IMR-90 (cell line): ENCODE measurements around the gene ADARB2. TPM values are rescaled to one million over a fixed set of nuclear protein-coding genes. Genes with fewer than 3 reads are reported as not detected.

Experiments used
- ATAC-seq: fragments of 200-7000 bp; cut with Tn5 transposase; 2 replicates; pipeline ENCODE4 v1.9.1; 2020; ENCODE audit warnings: low read depth, mild to moderate bottlenecking, moderate library complexity
- BruUV-seq: library from RNA; stranded (reverse); fragments of 400-500 nt; replicated peaks from 2 replicates; lab custom pipeline; 2021; lab: Mats Ljungman, UMichigan
- CTCF ChIA-PET: fragments of 300-600 bp; formaldehyde crosslinking; extraction: SDS; loops from one replicate; lab custom pipeline; 2021; ENCODE audit warnings: antibody characterized with exemption; lab: Yijun Ruan, JAX
- POLR2A ChIA-PET: fragments of 300-600 bp; sonication (Branson Sonifier 250); formaldehyde crosslinking; loops from one replicate; lab custom pipeline; 2022; ENCODE audit warnings: antibody characterized with exemption; ENCODE audit not compliant: unreplicated experiment; lab: Charles Lee
- DNase-seq: peaks from one replicate; pipeline ENCODE4 v3.0.0; 2013
- H2AFZ ChIP-seq: replicated peaks from 2 replicates; pipeline ENCODE3; 2013; ENCODE audit warnings: low read length, mild to moderate bottlenecking; ENCODE audit not compliant: poor library complexity
- H2AK5ac ChIP-seq: 2 replicates; pipeline ENCODE4 v1.6.1; 2013; ENCODE audit warnings: low read depth, low read length, inconsistent platforms
- H2AK9ac ChIP-seq: replicated peaks from 2 replicates; pipeline ENCODE3; 2013; ENCODE audit warnings: mild to moderate bottlenecking, low read depth, low read length, moderate library complexity; ENCODE audit not compliant: poor library complexity
- H2BK120ac ChIP-seq: 2 replicates; pipeline ENCODE4 v1.6.1; 2013; ENCODE audit warnings: low read depth, low read length, inconsistent platforms
- H2BK15ac ChIP-seq: 3 replicates; pipeline ENCODE4 v1.6.1; 2013; ENCODE audit warnings: low read depth, low read length, inconsistent platforms
- H2BK20ac ChIP-seq: 2 replicates; pipeline ENCODE4 v1.6.1; 2013; ENCODE audit warnings: low read depth, mild to moderate bottlenecking, inconsistent platforms, low read length, moderate library complexity
- H2BK5ac ChIP-seq: 2 replicates; pipeline ENCODE4 v1.6.1; 2013; ENCODE audit warnings: mild to moderate bottlenecking, low read depth, low read length, inconsistent platforms; ENCODE audit not compliant: poor library complexity, severe bottlenecking
- H3K14ac ChIP-seq: replicated peaks from 2 replicates; pipeline ENCODE4 v1.6.1; 2013; ENCODE audit warnings: low read depth, low read length, inconsistent platforms
- H3K18ac ChIP-seq: 2 replicates; pipeline ENCODE4 v1.6.1; 2013; ENCODE audit warnings: low read depth, low read length, control low read depth
- H3K23ac ChIP-seq: 2 replicates; pipeline ENCODE4 v1.6.1; 2013; ENCODE audit warnings: low read depth, low read length, inconsistent platforms
- H3K27ac ChIP-seq: 2 replicates; pipeline ENCODE4 v1.5.1; 2013; ENCODE audit warnings: mild to moderate bottlenecking, control low read depth, low read length; ENCODE audit not compliant: insufficient read depth
- H3K27me3 ChIP-seq: 2 replicates; pipeline ENCODE4 v1.6.1; 2013; ENCODE audit warnings: low read length; ENCODE audit not compliant: control insufficient read depth, insufficient read depth
- H3K36me3 ChIP-seq: 2 replicates; pipeline ENCODE4 v1.6.1; 2013; ENCODE audit warnings: low read length, mixed read lengths; ENCODE audit not compliant: control insufficient read depth, insufficient read depth
- H3K4ac ChIP-seq: 2 replicates; pipeline ENCODE4 v1.6.1; 2013; ENCODE audit warnings: low read depth, low read length, inconsistent platforms
- H3K4me1 ChIP-seq: 2 replicates; pipeline ENCODE4 v1.6.1; 2013; ENCODE audit warnings: low read length, mixed read lengths; ENCODE audit not compliant: control insufficient read depth, insufficient read depth
- H3K4me2 ChIP-seq: 2 replicates; pipeline ENCODE4 v1.6.1; 2013; ENCODE audit warnings: low read depth, mild to moderate bottlenecking, control low read depth, low read length, moderate library complexity
- H3K4me3 ChIP-seq: 2 replicates; pipeline ENCODE4 v1.5.1; 2013; ENCODE audit warnings: low read depth, mild to moderate bottlenecking, control low read depth, low read length, moderate library complexity; ENCODE audit not compliant: insufficient read depth
- H3K56ac ChIP-seq: 2 replicates; pipeline ENCODE4 v1.6.1; 2013; ENCODE audit warnings: low read length, inconsistent platforms; ENCODE audit not compliant: insufficient read depth; ENCODE audit errors: extremely low read depth
- H3K79me1 ChIP-seq, 2 experiments: 2 replicates each; pipeline ENCODE4 v1.6.1; 2013; ENCODE audit warnings: low read length in 2 of 2, inconsistent platforms in 1 of 2, low read depth in 1 of 2
- H3K9ac ChIP-seq: 2 replicates; pipeline ENCODE4 v1.6.1; 2013; ENCODE audit warnings: low read depth, low read length, control low read depth
- H3K9me1 ChIP-seq: 2 replicates; pipeline ENCODE4 v1.6.1; 2013; ENCODE audit warnings: low read length, inconsistent platforms; ENCODE audit not compliant: insufficient read depth
- H3K9me3 ChIP-seq: 2 replicates; pipeline ENCODE4 v1.6.1; 2013; ENCODE audit warnings: low read length; ENCODE audit not compliant: control insufficient read depth, insufficient read depth
- H4K20me1 ChIP-seq: 2 replicates; pipeline ENCODE4 v1.6.1; 2013; ENCODE audit warnings: low read length, inconsistent platforms; ENCODE audit not compliant: insufficient read depth
- H4K5ac ChIP-seq: 2 replicates; pipeline ENCODE4 v1.6.1; 2013; ENCODE audit warnings: mild to moderate bottlenecking, low read depth, low read length, control low read depth
- H4K8ac ChIP-seq, 2 experiments: 2 replicates each; pipeline ENCODE4 v1.6.1; 2013; ENCODE audit warnings: low read depth in 2 of 2, low read length in 2 of 2, control low read depth in 1 of 2, inconsistent platforms in 1 of 2
- H4K91ac ChIP-seq: 2 replicates; pipeline ENCODE4 v1.6.1; 2013; ENCODE audit warnings: low read depth, low read length, inconsistent platforms; ENCODE audit not compliant: insufficient read depth
- MAZ ChIP-seq: IDR thresholded peaks from 2 replicates; pipeline ENCODE4 v1.6.1; 2012; ENCODE audit warnings: low read depth, mild to moderate bottlenecking, low read length, improper control_type of control experiment, moderate library complexity, borderline replicate concordance
- WGBS, 2 experiments: methylation state at CpG; one replicate each; pipeline versions ENCODE4 v1.1.5 to v1.1.7; 2013; ENCODE audit warnings: missing lambda C conversion rate in 2 of 2; ENCODE audit not compliant: insufficient read length in 1 of 2; ENCODE audit errors: extremely low coverage in 2 of 2; 5-methylcytosine and 5-hydroxymethylcytosine counted together
- dilution Hi-C: fragments of 300-500 bp; cut with HindIII; formaldehyde crosslinking; loops from one replicate; pipeline ENCODE4 v1.14.3; 2018; ENCODE audit warnings: low sequenced_read_pairs; ENCODE audit not compliant: unreplicated experiment
- in situ Hi-C: fragments of 300-500 bp; cut with MboI; formaldehyde crosslinking; loops from 3 replicates; pipeline ENCODE4 v1.14.3; 2019; ENCODE audit warnings: low sequenced_read_pairs, inconsistent platforms, mixed read lengths
- intact Hi-C: fragments of 100-400 bp; cut with micrococcal nuclease; formaldehyde crosslinking; loops from 2 replicates; pipeline ENCODE4 v1.10.0; 2022
- polyA plus RNA-seq, 3 experiments: library from polyadenylated mRNA; depleted of rRNA; stranded (reverse); fragments of >200 nt; gene quantifications; 2 replicates each; pipeline ENCODE4 v1.2.3, GENCODE V29; 2012; ENCODE audit warnings: low replicate concordance in 1 of 3
- total RNA-seq: library from RNA; depleted of rRNA; stranded (reverse); fragments of >200 nt; gene quantifications from 2 replicates; pipeline ENCODE4 v1.2.3, GENCODE V29; 2012

ADARB2 gene
- total and polyA plus RNA-seq, 2 of the 4 experiments (the other 2 are of a cell fraction) = not detected

- H3K56ac ChIP-seq = no peak overlapping the region
- dilution Hi-C loops = no loop called here
These were observed 528.7 kb downstream of the ADARB2 start for GRCh38 chr10:1208366-1209311.

More at GRCh38 chr10:1208366-1209311, 528.7 kb downstream of the ADARB2 start:
- Histone ChIP-seq H3K4me3 (no peak overlapping the region), H3K4me2 (no peak overlapping the region), H3K18ac (no peak overlapping the region), H2BK120ac (no peak overlapping the region), H3K4me1 (no peaks in the 10 kb centered on the region), H2AFZ (no peak overlapping the region), H3K9me1 (no peaks in the 10 kb centered on the region), H3K79me1 (no peaks in the 10 kb centered on the region), H2BK15ac (no peak overlapping the region), H2AK9ac (no peak overlapping the region), H3K9ac (no peak overlapping the region), H3K27ac (no peak overlapping the region), H4K8ac (no peak overlapping the region), H2BK20ac (no peak overlapping the region), H3K9me3 (peaks cover 38% of the 10 kb centered on the region), H4K20me1 (no peaks in the 10 kb centered on the region), H3K14ac (no peak overlapping the region), H3K36me3 (no peaks in the 10 kb centered on the region), H2AK5ac (no peak overlapping the region), H2BK5ac (no peak overlapping the region), H3K27me3 (no peaks in the 10 kb centered on the region), H4K5ac (no peak overlapping the region), H3K23ac (no peak overlapping the region), H3K4ac (no peak overlapping the region), H4K91ac (no peak overlapping the region)
- ATAC-seq (no peak), DNase-seq (no peak)
- intact Hi-C loops (no loop called here), in situ Hi-C loops (no loop called here)
- TF ChIP-seq MAZ = no peak
- CTCF ChIA-PET = no interaction called here
- POLR2A ChIA-PET = no interaction called here
- WGBS, 2 experiments = 57% methylated on average over 5 of the region's 20 CpGs; no CpG with 5 or more reads in 1 of the 2 experiments
- no TSS peak for BruUV-seq
